Left ventricle myocardium inferior (tissue), 1 donor: Measurements from ENCODE around the gene SLC25A39. TPM values are rescaled to one million over a fixed set of nuclear protein-coding genes. Genes with fewer than 3 reads are reported as not detected.
A peak's percentile ranks its signal among the peaks of the same experiment; 100 is the strongest.

ENCODE experiments used
- DNase-seq: peaks from one replicate; pipeline ENCODE4 v3.0.0-alpha.2; 2020
- H3K27ac ChIP-seq: fragments of 200-600 bp; replicated peaks from 2 replicates; pipeline ENCODE4 v1.8.0; 2021
- H3K27me3 ChIP-seq: fragments of 200-600 bp; 2 replicates; pipeline ENCODE4 v1.8.0; 2021; ENCODE audit warnings: low read depth
- H3K36me3 ChIP-seq: fragments of 200-600 bp; 2 replicates; pipeline ENCODE4 v1.8.0; 2021
- H3K4me1 ChIP-seq: fragments of 200-600 bp; 2 replicates; pipeline ENCODE4 v1.8.0; 2021
- H3K4me3 ChIP-seq: fragments of 200-600 bp; 2 replicates; pipeline ENCODE4 v1.8.0; 2021; ENCODE audit warnings: mild to moderate bottlenecking, moderate library complexity
- H3K9me3 ChIP-seq: fragments of 200-600 bp; replicated peaks from 2 replicates; pipeline ENCODE4 v1.8.0; 2021
- intact Hi-C: fragments of 100-400 bp; cut with micrococcal nuclease; formaldehyde crosslinking; loops from one replicate; pipeline ENCODE4 v1.11.0; 2022
- total RNA-seq: library from RNA; stranded (reverse); fragmentation: NEBNext Ultra II Directional; extraction: Animal tissue kit (Norgen Biotek cat#: 25700); gene quantifications from one replicate; pipeline ENCODE4 v1.2.1, GENCODE V29; 2021
- TF ChIP-seq, protein P1 (sequence below): fragments of 200-600 bp; IDR thresholded peaks from 2 replicates; pipeline ENCODE4 v1.8.0; 2021; ENCODE audit warnings: antibody characterized with exemption, mild to moderate bottlenecking, borderline replicate concordance
- donor health status: DM: no; HTN: yes; CAD: no; lungs with severe emphysema.

The SLC25A39 gene
- total RNA-seq, 1 donor from 2014 or later: 46.7 TPM

DNA sequence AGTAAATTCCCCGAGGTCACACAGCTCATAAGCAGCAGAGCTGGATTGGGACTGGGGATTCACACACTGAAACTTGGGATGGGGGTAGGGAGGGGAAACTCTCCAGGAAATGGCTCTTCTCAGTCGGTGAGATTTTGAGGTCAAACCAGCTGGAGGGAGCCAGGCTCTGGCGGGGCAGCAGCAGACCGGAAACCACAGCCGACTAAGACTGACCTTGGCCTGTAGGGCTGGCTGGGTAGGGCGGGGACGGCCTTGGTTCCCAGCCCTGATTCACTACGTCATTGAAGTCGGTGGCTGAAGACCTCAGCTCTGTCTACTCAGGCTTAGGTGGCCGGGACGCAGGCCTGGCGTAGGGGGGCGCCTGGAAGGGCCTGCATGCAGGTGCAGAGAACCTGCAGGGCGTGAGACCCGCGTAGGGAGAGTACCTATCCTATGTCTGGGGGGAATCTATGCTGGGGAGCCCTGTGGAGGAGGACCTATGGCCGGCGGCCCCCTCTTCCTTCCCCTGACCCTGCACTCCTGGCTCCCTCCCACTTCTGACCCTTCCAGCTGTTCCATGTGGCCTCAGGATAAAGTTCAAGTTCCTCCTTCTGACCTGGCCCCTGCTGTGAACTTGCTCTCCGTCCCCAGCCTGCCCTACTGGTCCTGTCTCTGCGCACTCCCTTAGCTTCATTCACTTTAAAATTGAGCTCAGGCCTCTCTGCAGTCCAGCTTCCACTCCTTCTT lies 44.8 kb downstream of the SLC25A39 start:
- TF ChIP-seq, protein P1, sequence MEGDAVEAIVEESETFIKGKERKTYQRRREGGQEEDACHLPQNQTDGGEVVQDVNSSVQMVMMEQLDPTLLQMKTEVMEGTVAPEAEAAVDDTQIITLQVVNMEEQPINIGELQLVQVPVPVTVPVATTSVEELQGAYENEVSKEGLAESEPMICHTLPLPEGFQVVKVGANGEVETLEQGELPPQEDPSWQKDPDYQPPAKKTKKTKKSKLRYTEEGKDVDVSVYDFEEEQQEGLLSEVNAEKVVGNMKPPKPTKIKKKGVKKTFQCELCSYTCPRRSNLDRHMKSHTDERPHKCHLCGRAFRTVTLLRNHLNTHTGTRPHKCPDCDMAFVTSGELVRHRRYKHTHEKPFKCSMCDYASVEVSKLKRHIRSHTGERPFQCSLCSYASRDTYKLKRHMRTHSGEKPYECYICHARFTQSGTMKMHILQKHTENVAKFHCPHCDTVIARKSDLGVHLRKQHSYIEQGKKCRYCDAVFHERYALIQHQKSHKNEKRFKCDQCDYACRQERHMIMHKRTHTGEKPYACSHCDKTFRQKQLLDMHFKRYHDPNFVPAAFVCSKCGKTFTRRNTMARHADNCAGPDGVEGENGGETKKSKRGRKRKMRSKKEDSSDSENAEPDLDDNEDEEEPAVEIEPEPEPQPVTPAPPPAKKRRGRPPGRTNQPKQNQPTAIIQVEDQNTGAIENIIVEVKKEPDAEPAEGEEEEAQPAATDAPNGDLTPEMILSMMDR: peak; percentile 15
- Histone ChIP-seq H3K36me3 (no peaks in the 10 kb centered on the region), H3K27ac (peak overlapping the region; percentile 82), H3K9me3 (no peaks in the 10 kb centered on the region), H3K4me1 (peaks cover 20% of the 10 kb centered on the region), H3K27me3 (no peaks in the 10 kb centered on the region), H3K4me3 (no peak overlapping the region)
- intact Hi-C loops: no loop called here
- peak; percentile 78 for DNase-seq

DNA sequence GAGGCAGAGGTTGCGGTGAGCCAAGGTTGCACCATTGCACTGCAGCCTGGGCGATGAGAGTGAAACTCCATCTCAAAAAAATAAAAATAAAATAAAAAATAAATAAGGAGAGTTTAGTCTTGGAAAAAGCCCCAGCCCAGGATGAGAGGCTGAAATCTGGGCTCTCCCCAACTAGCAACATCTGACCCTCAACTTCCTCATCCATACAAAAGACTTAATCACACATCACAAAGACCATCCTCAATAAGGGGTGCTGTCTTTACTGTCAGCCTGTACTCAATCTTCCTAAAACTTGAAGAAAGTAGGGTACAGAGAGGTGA lies 45.3 kb downstream of the SLC25A39 start:
- Histone ChIP-seq H3K36me3 (no peaks in the 10 kb centered on the region), H3K9me3 (no peaks in the 10 kb centered on the region), H3K4me3 (no peak overlapping the region), H3K4me1 (peaks cover 20% of the 10 kb centered on the region), H3K27ac (peak overlapping the region; percentile 82), H3K27me3 (no peaks in the 10 kb centered on the region)
- TF ChIP-seq, protein P1: no peak
- DNase-seq: no peak
- intact Hi-C loops: no loop called here

DNA sequence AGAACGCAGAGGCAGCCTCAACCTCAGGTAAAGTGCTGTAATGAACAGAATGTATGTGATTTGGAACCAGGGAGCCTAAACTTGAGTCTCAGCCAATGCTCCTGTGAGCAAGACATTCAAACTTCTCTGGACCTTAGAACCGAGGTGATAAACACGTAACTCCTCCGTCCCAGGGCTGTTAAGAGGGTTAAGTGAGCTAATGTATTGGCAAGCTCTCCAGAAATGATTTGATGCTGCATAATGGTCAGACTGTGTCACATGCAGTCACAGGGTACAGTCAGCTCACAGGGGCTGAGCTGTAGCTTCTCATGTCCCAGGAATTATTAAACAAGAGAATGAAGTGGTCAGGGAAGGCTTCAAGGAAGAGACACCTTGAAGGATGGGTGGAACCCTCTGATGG lies 46.6 kb downstream of the SLC25A39 start:
- intact Hi-C loops: no loop called here

DNA sequence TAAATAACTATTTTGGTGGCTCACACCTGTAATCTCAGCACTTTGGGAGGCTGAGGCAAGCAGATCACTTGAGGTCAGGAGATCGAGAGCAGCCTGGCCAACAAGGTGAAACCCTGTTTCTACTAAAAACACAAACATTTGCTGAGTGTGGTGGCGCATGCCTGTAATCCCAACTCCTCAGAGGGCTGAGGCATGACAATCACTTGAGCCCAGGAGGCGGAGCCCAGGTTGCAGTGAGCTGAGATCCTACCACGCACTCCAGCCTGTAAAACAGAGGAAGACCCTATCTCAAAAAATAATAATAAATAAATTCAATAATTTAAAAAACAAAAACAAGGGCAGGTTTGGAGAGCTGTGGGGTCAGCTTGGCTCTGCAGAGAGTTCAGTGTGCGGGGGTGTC lies 51.0 kb downstream of the SLC25A39 start:
- Histone ChIP-seq H3K4me3 (no peak overlapping the region), H3K27ac (no peak overlapping the region), H3K36me3 (no peaks in the 10 kb centered on the region), H3K9me3 (no peaks in the 10 kb centered on the region), H3K27me3 (no peaks in the 10 kb centered on the region), H3K4me1 (peaks cover 18% of the 10 kb centered on the region)
- TF ChIP-seq, protein P1: no peak
- intact Hi-C loops: no loop called here
- DNase-seq: no peak

More for the DNA sequence above, 46.6 kb downstream of the SLC25A39 start:
- Histone ChIP-seq H3K27ac (no peak overlapping the region), H3K4me1 (peaks cover 25% of the 10 kb centered on the region), H3K9me3 (no peaks in the 10 kb centered on the region), H3K27me3 (no peaks in the 10 kb centered on the region), H3K36me3 (no peaks in the 10 kb centered on the region), H3K4me3 (no peak overlapping the region)
- TF ChIP-seq, protein P1: no peak
- DNase-seq: no peak

DNA sequence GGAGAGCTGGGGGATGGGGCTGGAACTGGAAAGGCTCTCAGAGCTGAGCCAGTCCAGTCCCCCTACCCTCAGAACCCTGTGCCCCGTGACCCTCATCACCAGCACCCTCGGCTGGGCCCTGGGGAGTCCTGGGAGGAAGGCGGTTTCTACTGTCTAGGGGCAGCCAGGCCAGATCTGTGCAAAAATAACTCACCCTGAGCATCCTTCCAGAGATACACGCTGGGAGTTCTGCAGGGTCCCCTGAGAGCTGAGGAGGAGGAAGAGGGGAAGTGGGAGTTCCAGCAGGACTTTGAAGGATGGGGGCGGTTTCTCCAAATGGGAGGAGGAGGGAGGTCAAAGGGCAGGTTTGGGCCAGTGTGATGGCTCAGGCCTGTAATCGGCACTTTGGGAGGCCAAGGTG lies 51.7 kb downstream of the SLC25A39 start:
- DNase-seq: no peak
- intact Hi-C loops: no loop called here

More for the DNA sequence above, 51.7 kb downstream of the SLC25A39 start:
- no peaks in the 10 kb centered on the region for H3K36me3 ChIP-seq
- H3K27me3 ChIP-seq: no peaks in the 10 kb centered on the region
- H3K27ac ChIP-seq: peak overlapping the region; percentile 32
- no peak overlapping the region for H3K4me3 ChIP-seq
- H3K4me1 ChIP-seq: peaks cover 18% of the 10 kb centered on the region
- TF ChIP-seq, protein P1: no peak
- no peaks in the 10 kb centered on the region for H3K9me3 ChIP-seq
